ENCODE data around the gene SIGLEC5.

The SIGLEC5 gene

DNA sequence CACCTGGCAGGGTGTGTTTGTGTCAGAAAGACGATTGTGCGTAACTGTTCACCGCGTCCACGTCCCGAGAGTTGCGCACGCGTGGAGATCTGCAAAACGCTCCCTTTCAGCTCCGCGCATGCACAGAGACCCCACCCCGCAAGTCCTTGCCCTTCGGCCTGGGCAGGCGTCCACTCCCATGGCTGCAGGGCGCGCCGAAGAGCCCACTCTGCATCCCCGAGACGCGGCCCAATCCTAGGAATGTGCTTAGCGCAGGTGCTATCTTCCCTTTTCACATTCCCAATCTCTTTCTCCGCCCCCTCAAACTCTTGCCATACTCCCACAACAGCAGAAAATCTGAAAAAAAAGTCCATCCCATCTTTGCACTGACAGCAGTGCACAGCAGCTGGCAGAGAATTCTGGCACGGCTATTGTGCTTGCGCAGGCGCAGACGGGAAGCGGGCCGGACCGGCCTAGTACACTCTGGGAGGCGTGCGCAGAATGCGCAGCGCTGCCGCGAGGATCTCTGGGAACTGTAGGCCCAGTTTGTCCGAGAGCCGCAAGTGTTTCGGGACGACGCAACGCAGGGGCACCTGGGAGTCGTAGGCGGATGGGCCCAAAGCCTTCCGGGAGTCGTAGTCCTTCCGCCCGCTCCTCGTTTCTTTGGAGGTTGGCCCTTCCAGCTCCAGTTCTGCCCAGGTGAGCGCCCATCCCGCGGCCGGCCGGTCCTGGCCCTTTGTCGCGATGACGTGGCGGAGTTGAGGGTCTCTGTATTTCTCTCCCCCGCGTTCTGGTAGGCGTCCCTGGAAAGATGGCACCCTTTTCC is 36.0 kb downstream of the SIGLEC5 start:
- Histone ChIP-seq H3K4me2 (ENCODE audit: insufficient read depth, low read length, poor library complexity, severe bottlenecking) (peak overlapping the region; percentile 81), H2BK120ac (ENCODE audit: low read depth, low read length) (no peak overlapping the region), H4K91ac (ENCODE audit: low read depth, low read length, poor library complexity) (no peak overlapping the region), H3K79me1 (ENCODE audit: low read depth, low read length) (no peaks in the 10 kb centered on the region), H3K9me3 (replicated peaks in 1 of 2; ENCODE audit: control insufficient read depth in 2 of 2, insufficient read depth in 1 of 2, low read depth in 1 of 2, low read length in 2 of 2) (peaks cover 0 to 7% of the 10 kb centered on the region in 2 donors), H3K18ac (ENCODE audit: low read length) (peak overlapping the region; percentile 85), H2BK15ac (ENCODE audit: low read length) (no peak overlapping the region), H3K14ac (ENCODE audit: low read length) (peak overlapping the region; percentile 10), H3K23ac (ENCODE audit: low read depth, low read length, poor library complexity) (peak overlapping the region; percentile 90), H4K8ac (ENCODE audit: low read depth, low read length) (no peak overlapping the region), H3K4ac (ENCODE audit: low read length) (no peak overlapping the region), H3K9ac (ENCODE audit: low read depth, low read length, poor library complexity) (peak overlapping the region; percentile 96), H2BK5ac (ENCODE audit: low read length) (no peak overlapping the region), H3K4me3 (ENCODE audit: low read length in 2 of 2) (peak overlapping the region; percentile 73 to 88), H2AFZ (ENCODE audit: low read length) (peak overlapping the region; percentile 90), H3K36me3 (replicated peaks in 1 of 2; ENCODE audit: control insufficient read depth in 2 of 2, insufficient read depth in 2 of 2, low read length in 2 of 2) (no peaks in the 10 kb centered on the region), H2BK12ac (ENCODE audit: low read length) (no peak overlapping the region), H3K27me3 (ENCODE audit: control insufficient read depth in 3 of 3, insufficient read depth in 3 of 3, low read depth in 1 of 3, low read length in 3 of 3) (peaks cover 0 to 2% (median 0%) of the 10 kb centered on the region in 3 experiments), H2AK5ac (ENCODE audit: low read depth, low read length) (peak overlapping the region; percentile 22), H3K4me1 (ENCODE audit: control insufficient read depth in 2 of 2, insufficient read depth in 1 of 2, low read depth in 1 of 2, low read length in 2 of 2) (peaks cover 12% of the 10 kb centered on the region in 2 donors), H3K27ac (replicated peaks; ENCODE audit: low read length) (no peak overlapping the region)
- peak; percentile 95 for DNase-seq (ENCODE audit: low spot score)
- no CpG with 5 or more reads among the region's 61 CpGs for WGBS, 2 donors (ENCODE audit: extremely low coverage in 2 of 2, insufficient read length in 2 of 2, insufficient replicate concordance in 1 of 2)

DNA sequence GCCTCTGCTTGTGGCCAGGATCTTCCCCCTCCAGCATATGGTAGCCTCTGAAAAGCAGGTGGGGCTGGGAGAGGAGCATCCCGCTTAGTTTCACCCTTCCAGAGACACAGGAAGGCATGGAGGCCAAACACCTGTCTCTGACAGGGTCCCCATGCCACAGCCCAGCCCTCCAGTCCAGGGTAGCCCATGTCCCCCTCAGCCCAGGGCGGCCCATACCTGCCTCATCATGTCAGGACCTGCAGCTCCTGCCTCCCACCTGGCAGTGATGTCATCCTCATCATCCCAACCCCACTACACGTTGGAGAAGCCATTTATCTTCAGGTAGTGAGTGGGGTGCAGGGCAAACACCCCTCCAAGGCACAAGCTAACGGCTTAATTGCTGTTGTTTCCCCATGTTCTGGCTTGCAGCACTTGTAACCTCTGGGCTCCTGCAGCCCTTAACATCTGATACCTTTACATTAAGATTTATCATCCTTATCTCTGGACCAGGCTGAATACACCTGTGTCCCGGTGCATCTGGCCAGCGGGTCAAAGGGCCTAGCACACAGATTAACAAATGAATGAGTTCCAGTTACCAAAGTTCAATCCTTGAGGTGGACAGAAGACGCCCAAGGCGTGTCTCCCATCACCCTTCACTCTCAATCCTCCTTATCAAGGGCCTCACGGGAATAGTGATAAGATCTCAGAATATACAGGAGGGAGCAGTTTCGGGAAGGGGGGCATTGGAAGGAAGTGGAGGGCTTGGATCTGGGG is 36.9 kb downstream of the SIGLEC5 start:
- Histone ChIP-seq H3K36me3 (replicated peaks in 1 of 2; ENCODE audit: control insufficient read depth in 2 of 2, insufficient read depth in 2 of 2, low read length in 2 of 2) (peaks cover 0 to 5% of the 10 kb centered on the region in 2 donors), H4K8ac (ENCODE audit: low read depth, low read length) (no peak overlapping the region), H3K18ac (ENCODE audit: low read length) (peak overlapping the region; percentile 85), H3K4me3 (ENCODE audit: low read length in 2 of 2) (peak overlapping the region; percentile 73 to 88), H2AK5ac (ENCODE audit: low read depth, low read length) (peak overlapping the region; percentile 22), H3K27ac (replicated peaks; ENCODE audit: low read length) (no peak overlapping the region), H2BK5ac (ENCODE audit: low read length) (no peak overlapping the region), H3K23ac (ENCODE audit: low read depth, low read length, poor library complexity) (peak overlapping the region; percentile 90), H3K4ac (ENCODE audit: low read length) (no peak overlapping the region), H3K9ac (ENCODE audit: low read depth, low read length, poor library complexity) (peak overlapping the region; percentile 96), H3K9me3 (replicated peaks in 1 of 2; ENCODE audit: control insufficient read depth in 2 of 2, insufficient read depth in 1 of 2, low read depth in 1 of 2, low read length in 2 of 2) (peaks cover under 1 to 4% of the 10 kb centered on the region in 2 donors), H2BK120ac (ENCODE audit: low read depth, low read length) (no peak overlapping the region), H2BK15ac (ENCODE audit: low read length) (no peak overlapping the region), H3K4me1 (ENCODE audit: control insufficient read depth in 2 of 2, insufficient read depth in 1 of 2, low read depth in 1 of 2, low read length in 2 of 2) (peaks cover 12% of the 10 kb centered on the region in 2 donors), H2BK12ac (ENCODE audit: low read length) (no peak overlapping the region), H2AFZ (ENCODE audit: low read length) (peak overlapping the region; percentile 90), H3K79me1 (ENCODE audit: low read depth, low read length) (no peaks in the 10 kb centered on the region), H3K27me3 (ENCODE audit: control insufficient read depth in 3 of 3, insufficient read depth in 3 of 3, low read depth in 1 of 3, low read length in 3 of 3) (peaks cover 0 to 2% (median 0%) of the 10 kb centered on the region in 3 experiments), H3K14ac (ENCODE audit: low read length) (no peak overlapping the region), H3K4me2 (ENCODE audit: insufficient read depth, low read length, poor library complexity, severe bottlenecking) (peak overlapping the region; percentile 81), H4K91ac (ENCODE audit: low read depth, low read length, poor library complexity) (no peak overlapping the region)
- no CpG with 5 or more reads among the region's 10 CpGs for WGBS, 2 donors (ENCODE audit: extremely low coverage in 2 of 2, insufficient read length in 2 of 2, insufficient replicate concordance in 1 of 2)
- no peak for DNase-seq (ENCODE audit: low spot score)

DNA sequence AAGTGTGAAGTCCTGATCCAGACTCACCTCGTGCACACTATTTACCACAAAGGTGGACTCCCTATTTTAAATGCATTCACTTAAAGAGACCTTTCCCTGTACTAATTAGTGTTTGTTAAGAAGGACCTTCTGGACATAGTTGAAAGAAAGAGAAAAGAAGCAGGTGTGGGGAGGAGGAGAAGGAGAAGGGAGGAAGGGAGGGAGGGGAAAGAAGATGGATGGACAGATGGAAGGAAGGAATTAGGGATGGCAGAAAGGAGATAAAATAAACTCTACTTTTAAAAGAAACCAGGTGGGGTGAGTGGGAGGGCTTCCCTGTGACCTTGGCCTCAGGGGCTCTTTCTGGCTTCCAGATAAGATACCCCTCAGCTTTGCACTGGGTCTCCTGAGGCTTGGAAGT is 37.7 kb downstream of the SIGLEC5 start:
- no peaks in the 10 kb centered on the region for H3K79me1 ChIP-seq (ENCODE audit: low read depth, low read length)
- H3K4me3 ChIP-seq (ENCODE audit: low read length in 2 of 2): peak overlapping the region in 1 of 2 donors; percentile 10
- no peak overlapping the region for H2AFZ ChIP-seq (ENCODE audit: low read length)
- no peak overlapping the region for H4K91ac ChIP-seq (ENCODE audit: low read depth, low read length, poor library complexity)
- H2BK5ac ChIP-seq (ENCODE audit: low read length): no peak overlapping the region
- H3K4ac ChIP-seq (ENCODE audit: low read length): no peak overlapping the region
- DNase-seq (ENCODE audit: low spot score): no peak
- no peak overlapping the region for H2BK12ac ChIP-seq (ENCODE audit: low read length)
- H3K27me3 ChIP-seq (ENCODE audit: control insufficient read depth in 3 of 3, insufficient read depth in 3 of 3, low read depth in 1 of 3, low read length in 3 of 3): peaks cover 0 to 2% (median 0%) of the 10 kb centered on the region in 3 experiments
- H3K4me2 ChIP-seq (ENCODE audit: insufficient read depth, low read length, poor library complexity, severe bottlenecking): no peak overlapping the region
- H4K8ac ChIP-seq (ENCODE audit: low read depth, low read length): no peak overlapping the region
- no peak overlapping the region for H3K9ac ChIP-seq (ENCODE audit: low read depth, low read length, poor library complexity)
- WGBS, 2 donors (ENCODE audit: extremely low coverage in 2 of 2, insufficient read length in 2 of 2, insufficient replicate concordance in 1 of 2): no CpG with 5 or more reads among the region's 1 CpG
- H3K36me3 ChIP-seq (replicated peaks in 1 of 2; ENCODE audit: control insufficient read depth in 2 of 2, insufficient read depth in 2 of 2, low read length in 2 of 2): peaks cover 6 to 12% of the 10 kb centered on the region in 2 donors
- peaks cover 8 to 9% of the 10 kb centered on the region in 2 donors for H3K9me3 ChIP-seq (replicated peaks in 1 of 2; ENCODE audit: control insufficient read depth in 2 of 2, insufficient read depth in 1 of 2, low read depth in 1 of 2, low read length in 2 of 2)
- no peak overlapping the region for H2BK15ac ChIP-seq (ENCODE audit: low read length)
- no peak overlapping the region for H3K18ac ChIP-seq (ENCODE audit: low read length)
- H3K4me1 ChIP-seq (ENCODE audit: control insufficient read depth in 2 of 2, insufficient read depth in 1 of 2, low read depth in 1 of 2, low read length in 2 of 2): peaks cover 12% of the 10 kb centered on the region in 2 donors
- H2BK120ac ChIP-seq (ENCODE audit: low read depth, low read length): no peak overlapping the region
- no peak overlapping the region for H3K23ac ChIP-seq (ENCODE audit: low read depth, low read length, poor library complexity)
- no peak overlapping the region for H3K14ac ChIP-seq (ENCODE audit: low read length)
- no peak overlapping the region for H3K27ac ChIP-seq (replicated peaks; ENCODE audit: low read length)
- no peak overlapping the region for H2AK5ac ChIP-seq (ENCODE audit: low read depth, low read length)

DNA sequence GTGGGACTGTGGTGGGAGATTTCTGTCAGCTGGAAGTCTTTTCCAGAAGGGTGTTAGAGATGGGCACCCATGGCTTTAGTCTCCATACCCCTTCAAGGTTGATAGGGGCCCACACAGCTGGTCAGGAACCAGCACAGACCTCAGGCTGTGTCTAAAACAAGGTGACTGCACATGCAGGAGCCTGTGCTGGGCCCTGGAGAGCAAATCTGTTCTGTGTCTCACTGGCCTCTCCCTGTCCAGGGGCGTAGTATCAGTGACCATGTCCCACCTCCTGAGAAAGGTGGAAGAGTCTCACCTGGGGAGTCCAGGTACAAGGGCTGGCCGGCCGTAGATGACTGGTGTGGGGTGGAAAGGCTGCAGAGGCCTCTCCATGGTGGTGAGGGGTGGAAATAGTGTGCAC is 39.8 kb downstream of the SIGLEC5 start:
- H3K4me2 ChIP-seq (ENCODE audit: insufficient read depth, low read length, poor library complexity, severe bottlenecking): no peak overlapping the region
- no peak overlapping the region for H3K4me3 ChIP-seq (ENCODE audit: low read length in 2 of 2)
- no peak overlapping the region for H2BK15ac ChIP-seq (ENCODE audit: low read length)
- H3K36me3 ChIP-seq (replicated peaks in 1 of 2; ENCODE audit: control insufficient read depth in 2 of 2, insufficient read depth in 2 of 2, low read length in 2 of 2): peaks cover 16 to 33% of the 10 kb centered on the region in 2 donors
- H3K23ac ChIP-seq (ENCODE audit: low read depth, low read length, poor library complexity): no peak overlapping the region
- no peak overlapping the region for H3K9ac ChIP-seq (ENCODE audit: low read depth, low read length, poor library complexity)
- WGBS, 2 donors (ENCODE audit: extremely low coverage in 2 of 2, insufficient read length in 2 of 2, insufficient replicate concordance in 1 of 2): no CpG with 5 or more reads among the region's 3 CpGs
- H3K4ac ChIP-seq (ENCODE audit: low read length): no peak overlapping the region
- H2BK5ac ChIP-seq (ENCODE audit: low read length): no peak overlapping the region
- H4K8ac ChIP-seq (ENCODE audit: low read depth, low read length): no peak overlapping the region
- H4K91ac ChIP-seq (ENCODE audit: low read depth, low read length, poor library complexity): no peak overlapping the region
- no peak overlapping the region for H3K27ac ChIP-seq (replicated peaks; ENCODE audit: low read length)
- no peak overlapping the region for H2BK120ac ChIP-seq (ENCODE audit: low read depth, low read length)
- H2AK5ac ChIP-seq (ENCODE audit: low read depth, low read length): no peak overlapping the region
- no peak overlapping the region for H3K18ac ChIP-seq (ENCODE audit: low read length)
- no peak overlapping the region for H2BK12ac ChIP-seq (ENCODE audit: low read length)
- H3K9me3 ChIP-seq (replicated peaks in 1 of 2; ENCODE audit: control insufficient read depth in 2 of 2, insufficient read depth in 1 of 2, low read depth in 1 of 2, low read length in 2 of 2): peaks cover 21 to 29% of the 10 kb centered on the region in 2 donors
- H2AFZ ChIP-seq (ENCODE audit: low read length): no peak overlapping the region
- H3K27me3 ChIP-seq (ENCODE audit: control insufficient read depth in 3 of 3, insufficient read depth in 3 of 3, low read depth in 1 of 3, low read length in 3 of 3): peaks cover 0 to 2% (median 0%) of the 10 kb centered on the region in 3 experiments
- H3K14ac ChIP-seq (ENCODE audit: low read length): no peak overlapping the region
- peaks cover 12% of the 10 kb centered on the region in 2 donors for H3K4me1 ChIP-seq (ENCODE audit: control insufficient read depth in 2 of 2, insufficient read depth in 1 of 2, low read depth in 1 of 2, low read length in 2 of 2)
- H3K79me1 ChIP-seq (ENCODE audit: low read depth, low read length): no peaks in the 10 kb centered on the region
- DNase-seq (ENCODE audit: low spot score): no peak

Data from neuronal stem cell (in vitro differentiated cells).